OCI-LY7 (cell line): Measurements from ENCODE around the gene ANAPC15. TPM values are rescaled to one million over a fixed set of nuclear protein-coding genes. Genes with fewer than 3 reads are reported as not detected.
A peak's percentile ranks its signal among the peaks of the same experiment; 100 is the strongest.

ENCODE experiments used
- BruUV-seq: library from RNA; stranded (reverse); fragments of 400-500 nt; replicated peaks from 2 replicates; lab custom pipeline; 2021; lab: Mats Ljungman, UMichigan
- CTCF ChIA-PET: fragments of 300-600 bp; sonication (Branson Sonifier 250); formaldehyde crosslinking; loops from one replicate; lab custom pipeline; 2022; ENCODE audit warnings: antibody characterized with exemption; ENCODE audit not compliant: unreplicated experiment; lab: Charles Lee
- POLR2A ChIA-PET: fragments of 300-600 bp; sonication (Branson Sonifier 250); formaldehyde crosslinking; loops from one replicate; lab custom pipeline; 2022; ENCODE audit warnings: antibody characterized with exemption; lab: Charles Lee
- DNase-seq: peaks from one replicate; pipeline ENCODE4 v3.0.0-alpha.2; 2015; ENCODE audit warnings: low spot score
- H2AFZ ChIP-seq: fragments of 200-600 bp; sonication (generic), shearing (Covaris generic); 2 replicates; pipeline ENCODE4 v1.6.1; 2014; ENCODE audit warnings: mild to moderate bottlenecking, antibody characterized with exemption, low read length, moderate library complexity
- H3K27ac ChIP-seq: fragments of 200-600 bp; sonication (generic); 2 replicates; pipeline ENCODE4 v1.5.1; 2014; ENCODE audit warnings: mixed run types, low read depth, mild to moderate bottlenecking, moderate library complexity, low read length, inconsistent platforms; ENCODE audit not compliant: poor library complexity, severe bottlenecking
- H3K36me3 ChIP-seq: fragments of 200-600 bp; sonication (generic); 2 replicates; pipeline ENCODE4 v1.6.1; 2014; ENCODE audit warnings: mild to moderate bottlenecking, antibody characterized with exemption, low read length, moderate library complexity, mixed read lengths; ENCODE audit not compliant: insufficient read depth
- H3K4me1 ChIP-seq: fragments of 200-600 bp; sonication (generic); 2 replicates; pipeline ENCODE4 v1.5.1; 2014; ENCODE audit warnings: mild to moderate bottlenecking, low read length; ENCODE audit not compliant: insufficient read depth, poor library complexity, severe bottlenecking
- H3K4me2 ChIP-seq: fragments of 200-600 bp; sonication (generic); 2 replicates; pipeline ENCODE4 v1.6.1; 2014; ENCODE audit warnings: mild to moderate bottlenecking, low read length
- H3K4me3 ChIP-seq: fragments of 200-600 bp; sonication (generic); 2 replicates; pipeline ENCODE4 v1.5.1; 2014; ENCODE audit warnings: mild to moderate bottlenecking, low read depth, low read length; ENCODE audit not compliant: poor library complexity, severe bottlenecking
- H3K79me2 ChIP-seq: fragments of 200-600 bp; sonication (generic); 2 replicates; pipeline ENCODE4 v1.6.1; 2016; ENCODE audit warnings: low read depth, mild to moderate bottlenecking, low read length, moderate library complexity, mixed read lengths; ENCODE audit not compliant: insufficient read depth
- H3K9me2 ChIP-seq: fragments of 200-600 bp; sonication (generic); 2 replicates; pipeline ENCODE4 v1.6.1; 2016; ENCODE audit warnings: mild to moderate bottlenecking, low read length, mixed read lengths; ENCODE audit not compliant: insufficient read depth
- H3K9me3 ChIP-seq: fragments of 200-600 bp; sonication (generic); 2 replicates; pipeline ENCODE4 v1.6.1; 2014; ENCODE audit warnings: mild to moderate bottlenecking, mixed run types, low read length, mixed read lengths
- H4K20me1 ChIP-seq: fragments of 200-600 bp; sonication (generic); 2 replicates; pipeline ENCODE4 v1.6.1; 2014; ENCODE audit warnings: mild to moderate bottlenecking, antibody characterized with exemption, low read length, moderate library complexity, mixed read lengths; ENCODE audit not compliant: insufficient read depth
- CTCF ChIP-seq: fragments of 200-600 bp; sonication (generic); conservative IDR thresholded peaks from 2 replicates; pipeline ENCODE4 v1.5.1; 2014; ENCODE audit warnings: mild to moderate bottlenecking, antibody characterized with exemption, low read length, moderate library complexity, mixed read lengths
- EZH2phosphoT487 ChIP-seq: fragments of 200-600 bp; sonication (generic); IDR thresholded peaks from 2 replicates; pipeline ENCODE4 v1.6.1; 2018; ENCODE audit warnings: low read depth, borderline replicate concordance, mild to moderate bottlenecking, mixed run types, antibody characterized with exemption, low read length, moderate library complexity, mixed read lengths
- intact Hi-C: fragments of 100-400 bp; cut with micrococcal nuclease; formaldehyde crosslinking; loops from one replicate; pipeline ENCODE4 v1.10.0; 2022; ENCODE audit not compliant: unreplicated experiment
- total RNA-seq, 2 experiments: library from RNA; depleted of rRNA in 1 of 2; stranded (reverse); fragments of >200 nt in 1 of 2; shearing (Covaris generic) in 1 of 2; gene quantifications; 2 replicates each; pipeline ENCODE4 v1.2.3, GENCODE V29; 2014 to 2022

ANAPC15 gene
- total RNA-seq, 2 experiments from 2014 or later = 48.2 to 62.4 TPM

DNA sequence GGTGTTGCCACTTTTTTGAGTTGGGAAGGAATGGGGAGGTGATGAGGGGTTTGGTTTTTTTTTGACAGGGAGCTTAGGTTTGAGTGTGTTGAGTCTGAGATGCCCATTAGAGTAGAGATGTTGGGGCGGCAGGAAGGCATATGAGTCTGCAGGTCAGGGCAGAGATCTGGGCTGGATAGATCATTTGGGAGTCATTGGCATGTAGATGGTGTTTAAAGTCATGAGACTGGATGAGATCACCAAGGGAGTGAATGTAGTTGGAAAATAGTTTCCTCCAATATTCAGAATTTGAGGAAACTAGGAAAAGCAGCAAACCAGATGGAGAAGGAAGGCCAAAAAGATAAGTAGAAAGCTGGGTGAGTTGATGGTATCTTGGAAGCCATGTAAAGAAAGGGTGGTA lies 2.1 kb upstream of the ANAPC15 start:
- Histone ChIP-seq H3K4me1 (peaks cover 19% of the 10 kb centered on the region), H3K9me3 (no peaks in the 10 kb centered on the region), H3K4me2 (no peak overlapping the region), H4K20me1 (no peaks in the 10 kb centered on the region), H3K36me3 (peaks cover 8% of the 10 kb centered on the region; the same call in 1 of the 2 replicates), H3K9me2 (no peaks in the 10 kb centered on the region), H3K4me3 (no peak overlapping the region), H3K27ac (no peak overlapping the region), H3K79me2 (no peaks in the 10 kb centered on the region; the same call in 1 of the 2 replicates), H2AFZ (no peak overlapping the region)
- ChIA-PET POLR2A (no interaction called here), CTCF (no interaction called here)
- BruUV-seq = no TSS peak
- TF ChIP-seq EZH2phosphoT487 (no peak), CTCF (no peak)
- intact Hi-C loops = no loop called here
- no peak for DNase-seq

- Histone ChIP-seq H3K79me2 (no peaks in the 10 kb centered on the region; the same call in 1 of the 2 replicates), H3K4me3 (peak overlapping the region; percentile 76), H3K9me3 (no peaks in the 10 kb centered on the region), H3K9me2 (no peaks in the 10 kb centered on the region), H3K36me3 (peaks cover 8% of the 10 kb centered on the region; the same call in 1 of the 2 replicates), H2AFZ (peak overlapping the region; percentile 60; the same call in 1 of the 2 replicates), H3K4me2 (peak overlapping the region; percentile 86), H4K20me1 (no peaks in the 10 kb centered on the region), H3K27ac (peak overlapping the region; percentile 78), H3K4me1 (peaks cover 19% of the 10 kb centered on the region)
- ChIA-PET CTCF (interaction anchor here (1.2 kb wide), 1 partner anchor 88 kb away, joined by 5 read pairs; no protein-coding TSS in a partner anchor), POLR2A (interaction anchor here (1.0 to 1.6 kb wide), 4 partner anchors 12 to 181 kb away, joined by 3 to 7 read pairs (median 5); no protein-coding TSS in a partner anchor)
- TF ChIP-seq CTCF (no peak), EZH2phosphoT487 (no peak)
- intact Hi-C loops = loop anchor here (1.0 kb wide), 2 partner anchors 10 to 110 kb away; partner anchors contain the start of gene LAMTOR1
- TSS peak; percentile 99 for BruUV-seq
- no peak for DNase-seq
These were observed 698 bp upstream of the ANAPC15 start for GRCh38 chr11:72112978-72113808.
